ENCODE results near the gene DGKQ.
"Not testable (repeated sequence)": the region's sequence is repeated elsewhere in the genome, so short reads cannot be mapped to it uniquely, and the experiment has no call there.

The DGKQ gene

GRCh38 chr4:982291-982690 is 8.9 kb upstream of the DGKQ start:
- Histone ChIP-seq H3K27me3 (ENCODE audit: low read length) (no peaks in the 10 kb centered on the region), H3K9me2 (replicated peaks; ENCODE audit: insufficient read depth, low read length) (no peaks in the 10 kb centered on the region), H3K4me3 (ENCODE audit: insufficient read depth, low read length, poor library complexity, severe bottlenecking) (no peak overlapping the region), H3K36me3 (ENCODE audit: low read length) (no peaks in the 10 kb centered on the region), H3K4me2 (ENCODE audit: low read depth, low read length, poor library complexity, severe bottlenecking) (no peak overlapping the region), H3F3A (ENCODE audit: insufficient read depth) (peaks cover 5% of the 10 kb centered on the region; the same call in 1 of the 2 replicates), H3K79me2 (ENCODE audit: insufficient read depth, low read length) (no peaks in the 10 kb centered on the region), H3K27ac (ENCODE audit: low read depth, low read length) (no peak overlapping the region), H3K9ac (ENCODE audit: low read length) (no peak overlapping the region), H4K20me1 (ENCODE audit: low read depth, low read length) (no peaks in the 10 kb centered on the region), H2AFZ (ENCODE audit: low read depth, low read length, severe bottlenecking) (no peak overlapping the region), H3K9me3 (ENCODE audit: insufficient read depth, low read length) (no peaks in the 10 kb centered on the region)
- TF ChIP-seq EZH2phosphoT487 (conservative IDR thresholded peaks at IDR 0.05; ENCODE audit: low read length), result no peak
- no peak for TF ChIP-seq CTCF (IDR thresholded peaks at IDR 0.05; ENCODE audit: insufficient read depth, low read length, poor library complexity, severe bottlenecking)

- H3K4me3 ChIP-seq (ENCODE audit: insufficient read depth, low read length, poor library complexity, severe bottlenecking), result no peak overlapping the region
- H3K4me2 ChIP-seq (ENCODE audit: low read depth, low read length, poor library complexity, severe bottlenecking), result no peak overlapping the region
- H3K36me3 ChIP-seq (ENCODE audit: low read length), result no peaks in the 10 kb centered on the region
- TF ChIP-seq EZH2phosphoT487 (conservative IDR thresholded peaks at IDR 0.05; ENCODE audit: low read length), result no peak
- H3K27ac ChIP-seq (ENCODE audit: low read depth, low read length), result no peak overlapping the region
- no peak overlapping the region for H2AFZ ChIP-seq (ENCODE audit: low read depth, low read length, severe bottlenecking)
- H3K79me2 ChIP-seq (ENCODE audit: insufficient read depth, low read length), result no peaks in the 10 kb centered on the region
- H3K9me2 ChIP-seq (replicated peaks; ENCODE audit: insufficient read depth, low read length), result no peaks in the 10 kb centered on the region
- no peak overlapping the region for H3K9ac ChIP-seq (ENCODE audit: low read length)
- H3F3A ChIP-seq (ENCODE audit: insufficient read depth), result no peaks in the 10 kb centered on the region
- H3K27me3 ChIP-seq (ENCODE audit: low read length), result no peaks in the 10 kb centered on the region
- no peaks in the 10 kb centered on the region for H4K20me1 ChIP-seq (ENCODE audit: low read depth, low read length)
- no peaks in the 10 kb centered on the region for H3K9me3 ChIP-seq (ENCODE audit: insufficient read depth, low read length)
Measured at GRCh38 chr4:978957-979701, 5.8 kb upstream of the DGKQ start.

DNA sequence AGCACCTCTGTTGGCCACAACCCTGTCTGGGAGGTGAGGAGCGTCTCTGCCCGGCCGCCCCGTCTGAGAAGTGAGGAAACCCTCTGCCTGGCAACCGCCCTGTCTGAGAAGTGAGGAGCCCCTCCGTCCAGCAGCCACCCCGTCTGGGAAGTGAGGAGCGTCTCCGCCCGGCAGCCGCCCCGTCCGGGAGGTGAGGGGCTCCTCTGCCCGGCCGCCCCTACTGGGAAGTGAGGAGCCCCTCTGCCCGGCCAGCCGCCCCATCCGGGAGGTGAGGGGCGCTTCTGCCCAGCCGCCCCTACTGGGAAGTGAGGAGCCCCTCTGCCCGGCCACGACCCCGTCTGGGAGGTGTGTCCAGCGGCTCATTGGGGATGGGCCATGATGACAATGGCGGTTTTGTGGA is 2.6 kb upstream of the DGKQ start:
- H2AFZ ChIP-seq (ENCODE audit: low read depth, low read length, severe bottlenecking); H4K20me1 ChIP-seq (ENCODE audit: low read depth, low read length); H3K4me3 ChIP-seq (ENCODE audit: insufficient read depth, low read length, poor library complexity, severe bottlenecking); H3K27ac ChIP-seq (ENCODE audit: low read depth, low read length); H3K9me3 ChIP-seq (ENCODE audit: insufficient read depth, low read length); H3K4me2 ChIP-seq (ENCODE audit: low read depth, low read length, poor library complexity, severe bottlenecking); H3K9ac ChIP-seq (ENCODE audit: low read length); H3K79me2 ChIP-seq (ENCODE audit: insufficient read depth, low read length); H3K9me2 ChIP-seq (replicated peaks; ENCODE audit: insufficient read depth, low read length); H3K36me3 ChIP-seq (ENCODE audit: low read length); H3K27me3 ChIP-seq (ENCODE audit: low read length); H3F3A ChIP-seq (ENCODE audit: insufficient read depth): not testable (repeated sequence)

DNA sequence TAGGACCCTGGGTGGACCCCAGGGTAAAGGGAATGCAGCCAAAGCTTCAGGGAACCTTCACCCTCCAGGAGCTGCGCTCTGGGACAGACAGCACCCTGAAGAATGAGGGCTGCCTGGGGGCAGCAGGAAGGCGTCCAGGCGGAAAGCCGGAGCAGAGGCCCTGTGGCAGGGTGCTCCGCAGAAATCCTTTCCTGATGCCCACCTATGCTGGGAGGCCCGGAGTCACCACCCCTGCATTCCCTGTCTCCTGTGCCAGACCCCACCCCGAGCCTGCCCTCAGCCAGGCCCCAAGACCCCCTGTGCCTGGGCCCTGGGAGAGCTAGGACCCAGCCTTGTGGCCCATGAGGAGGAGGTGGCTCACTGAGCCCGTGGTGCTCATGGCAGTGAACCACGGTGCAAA is 1.3 kb upstream of the DGKQ start:
- Histone ChIP-seq H3K9me3 (ENCODE audit: insufficient read depth, low read length) (no peaks in the 10 kb centered on the region), H3K27me3 (ENCODE audit: low read length) (no peaks in the 10 kb centered on the region), H3K79me2 (ENCODE audit: insufficient read depth, low read length) (no peaks in the 10 kb centered on the region), H3K4me2 (ENCODE audit: low read depth, low read length, poor library complexity, severe bottlenecking) (no peak overlapping the region), H2AFZ (ENCODE audit: low read depth, low read length, severe bottlenecking) (no peak overlapping the region), H3K9ac (ENCODE audit: low read length) (no peak overlapping the region), H3K4me3 (ENCODE audit: insufficient read depth, low read length, poor library complexity, severe bottlenecking) (no peak overlapping the region), H3K36me3 (ENCODE audit: low read length) (no peaks in the 10 kb centered on the region), H4K20me1 (ENCODE audit: low read depth, low read length) (no peaks in the 10 kb centered on the region), H3F3A (ENCODE audit: insufficient read depth) (no peaks in the 10 kb centered on the region), H3K9me2 (replicated peaks; ENCODE audit: insufficient read depth, low read length) (no peaks in the 10 kb centered on the region), H3K27ac (ENCODE audit: low read depth, low read length) (no peak overlapping the region)
- TF ChIP-seq EZH2phosphoT487 (conservative IDR thresholded peaks at IDR 0.05; ENCODE audit: low read length) (no peak), CTCF (IDR thresholded peaks at IDR 0.05; ENCODE audit: insufficient read depth, low read length, poor library complexity, severe bottlenecking) (no peak)

All from SU-DHL-6 (cell line).